Smooth muscle cell (in vitro differentiated cells): Measurements from ENCODE around the gene SMAD6. TPM values are rescaled to one million over a fixed set of nuclear protein-coding genes. Genes with fewer than 3 reads are reported as not detected.

Source experiments
- DNase-seq: peaks from one replicate; lab custom pipeline; 2025; ENCODE audit not compliant: unreplicated experiment; lab: John Stamatoyannopoulos, UW
- H2AFZ ChIP-seq: fragments of 200-600 bp; sonication (generic); 2 replicates; pipeline ENCODE4 v1.6.0; 2016; ENCODE audit warnings: antibody characterized with exemption, low read depth, mild to moderate bottlenecking
- H3F3A ChIP-seq: fragments of 200-600 bp; sonication (generic); 2 replicates; pipeline ENCODE4 v1.6.0; 2017; ENCODE audit warnings: antibody characterized with exemption, low read depth
- H3K27ac ChIP-seq: fragments of 200-600 bp; sonication (generic); 2 replicates; pipeline ENCODE4 v1.5.1; 2016; ENCODE audit warnings: low read depth, mild to moderate bottlenecking
- H3K27me3 ChIP-seq: fragments of 200-600 bp; sonication (generic); 2 replicates; pipeline ENCODE4 v1.6.1; 2016; ENCODE audit warnings: low read depth, mild to moderate bottlenecking
- H3K36me3 ChIP-seq: fragments of 200-600 bp; sonication (generic); 2 replicates; pipeline ENCODE4 v1.5.1; 2016; ENCODE audit warnings: low read depth
- H3K4me1 ChIP-seq: fragments of 200-600 bp; sonication (generic); 2 replicates; pipeline ENCODE4 v1.5.1; 2016; ENCODE audit warnings: low read depth
- H3K4me2 ChIP-seq: fragments of 200-600 bp; sonication (generic); 2 replicates; pipeline ENCODE4 v1.6.0; 2016; ENCODE audit warnings: mild to moderate bottlenecking
- H3K4me3 ChIP-seq: fragments of 200-600 bp; sonication (generic); 2 replicates; pipeline ENCODE4 v1.5.1; 2016; ENCODE audit warnings: mild to moderate bottlenecking
- H3K79me2 ChIP-seq: fragments of 200-600 bp; sonication (generic); 2 replicates; pipeline ENCODE4 v1.6.0; 2016; ENCODE audit warnings: low read depth, mild to moderate bottlenecking
- H3K9ac ChIP-seq: fragments of 200-600 bp; sonication (generic); 2 replicates; pipeline ENCODE4 v1.6.0; 2016; ENCODE audit warnings: low read depth
- H3K9me3 ChIP-seq: fragments of 200-600 bp; sonication (generic); replicated peaks from 2 replicates; pipeline ENCODE4 v1.5.1; 2016; ENCODE audit warnings: low read depth
- H4K20me1 ChIP-seq: fragments of 200-600 bp; sonication (generic); 2 replicates; pipeline ENCODE4 v1.6.0; 2016; ENCODE audit warnings: low read depth
- CTCF ChIP-seq: fragments of 200-600 bp; sonication (generic); IDR thresholded peaks from 2 replicates; pipeline ENCODE4 v1.5.1; 2017; ENCODE audit warnings: borderline replicate concordance, mild to moderate bottlenecking, antibody characterized with exemption; ENCODE audit not compliant: insufficient read depth, poor library complexity, severe bottlenecking
- WGBS: methylation state at CpG from one replicate; pipeline ENCODE4 v1.1.7; 2016; ENCODE audit warnings: low lambda C conversion rate; 5-methylcytosine and 5-hydroxymethylcytosine counted together
- polyA plus RNA-seq: library from polyadenylated mRNA; unstranded; fragments of >200 nt; fragmentation: Nextera tagmentation; extraction: Ambion mirVana; gene quantifications from 2 replicates; pipeline ENCODE4 v1.2.1, GENCODE V29; 2016
- total RNA-seq: library from RNA; depleted of rRNA; stranded (reverse); fragments of >200 nt; gene quantifications from 2 replicates; pipeline ENCODE4 v1.2.3, GENCODE V29; 2014

SMAD6 gene
- total and polyA plus RNA-seq, 2 experiments from 2014 or later = 42.6 to 44.0 TPM

GRCh38 chr15:66779331-66780009, 77.4 kb downstream of the SMAD6 start:
- TF ChIP-seq CTCF = no peak
- peaks cover 30% of the 10 kb centered on the region for H3F3A ChIP-seq
- no peak overlapping the region for H3K9ac ChIP-seq
- 88% methylated on average over 4 of the region's 4 CpGs for WGBS
- no peaks in the 10 kb centered on the region for H3K36me3 ChIP-seq
- peak overlapping the region; percentile 30 for H3K4me2 ChIP-seq
- peaks cover 78% of the 10 kb centered on the region for H3K79me2 ChIP-seq
- H3K4me1 ChIP-seq = peaks cover 28% of the 10 kb centered on the region
- DNase-seq = no peak
- no peak overlapping the region for H3K4me3 ChIP-seq
- H3K27ac ChIP-seq = peak overlapping the region; percentile 87
- no peaks in the 10 kb centered on the region for H3K27me3 ChIP-seq
- no peak overlapping the region for H2AFZ ChIP-seq
- H3K9me3 ChIP-seq = no peaks in the 10 kb centered on the region
- H4K20me1 ChIP-seq = peaks cover 91% of the 10 kb centered on the region

GRCh38 chr15:66780172-66780972, 78.3 kb downstream of the SMAD6 start:
- Histone ChIP-seq H3K9me3 (no peaks in the 10 kb centered on the region), H4K20me1 (peaks cover 91% of the 10 kb centered on the region), H3K4me1 (peaks cover 25% of the 10 kb centered on the region), H3K9ac (no peak overlapping the region), H3F3A (peaks cover 39% of the 10 kb centered on the region), H3K79me2 (peaks cover 69% of the 10 kb centered on the region), H3K4me2 (peak overlapping the region; percentile 30), H3K4me3 (no peak overlapping the region), H3K27me3 (no peaks in the 10 kb centered on the region), H2AFZ (no peak overlapping the region), H3K27ac (peak overlapping the region; percentile 87), H3K36me3 (no peaks in the 10 kb centered on the region)
- no peak for DNase-seq
- 84% methylated on average over 21 of the region's 21 CpGs for WGBS
- TF ChIP-seq CTCF = no peak

- Histone ChIP-seq H4K20me1 (peaks cover 85% of the 10 kb centered on the region), H3K79me2 (peaks cover 61% of the 10 kb centered on the region), H3K4me1 (peaks cover 30% of the 10 kb centered on the region), H3F3A (peaks cover 41% of the 10 kb centered on the region), H3K36me3 (no peaks in the 10 kb centered on the region), H3K4me3 (no peak overlapping the region), H3K9ac (no peak overlapping the region), H3K9me3 (no peaks in the 10 kb centered on the region), H3K4me2 (no peak overlapping the region), H3K27ac (no peak overlapping the region), H2AFZ (no peak overlapping the region), H3K27me3 (no peaks in the 10 kb centered on the region)
- DNase-seq = no peak
- TF ChIP-seq CTCF = no peak
- WGBS = 98% methylated on average over 73 of the region's 73 CpGs
Observed at GRCh38 chr15:66780973-66781718, 79.1 kb downstream of the SMAD6 start.
